ENCODE data around the gene LDHD. TPM values are rescaled to one million over a fixed set of nuclear protein-coding genes. Genes with fewer than 3 reads are reported as not detected.

LDHD gene
- total RNA-seq, 1 donor = 3.6 TPM

GRCh38 chr16:75109732-75110243 is 6.8 kb downstream of the LDHD start:
- Histone ChIP-seq H3K4me1 (ENCODE audit: insufficient read depth, low read length) (peaks cover 30% of the 10 kb centered on the region), H3K4me2 (ENCODE audit: insufficient read depth, low read length) (peak overlapping the region; percentile 26), H4K20me1 (ENCODE audit: insufficient read depth, low read length) (peaks cover 12% of the 10 kb centered on the region), H3K9me3 (ENCODE audit: low read depth, low read length) (no peaks in the 10 kb centered on the region), H3K79me2 (ENCODE audit: insufficient read depth, low read length) (no peaks in the 10 kb centered on the region), H3K27ac (ENCODE audit: low read depth, low read length) (peak overlapping the region; percentile 53), H2AFZ (ENCODE audit: low read length) (no peak overlapping the region), H3K27me3 (ENCODE audit: insufficient read depth, low read length) (no peaks in the 10 kb centered on the region), H3K36me3 (ENCODE audit: insufficient read depth, low read length) (no peaks in the 10 kb centered on the region), H3K4me3 (ENCODE audit: insufficient read depth, low read length) (no peak overlapping the region)
- TF ChIP-seq CTCF (IDR thresholded peaks at IDR 0.05; ENCODE audit: extremely low read depth, low read depth, low read length) = no peak
- peak; percentile 67 for DNase-seq (ENCODE audit: insufficient read length, low spot score, missing footprints)

DNA sequence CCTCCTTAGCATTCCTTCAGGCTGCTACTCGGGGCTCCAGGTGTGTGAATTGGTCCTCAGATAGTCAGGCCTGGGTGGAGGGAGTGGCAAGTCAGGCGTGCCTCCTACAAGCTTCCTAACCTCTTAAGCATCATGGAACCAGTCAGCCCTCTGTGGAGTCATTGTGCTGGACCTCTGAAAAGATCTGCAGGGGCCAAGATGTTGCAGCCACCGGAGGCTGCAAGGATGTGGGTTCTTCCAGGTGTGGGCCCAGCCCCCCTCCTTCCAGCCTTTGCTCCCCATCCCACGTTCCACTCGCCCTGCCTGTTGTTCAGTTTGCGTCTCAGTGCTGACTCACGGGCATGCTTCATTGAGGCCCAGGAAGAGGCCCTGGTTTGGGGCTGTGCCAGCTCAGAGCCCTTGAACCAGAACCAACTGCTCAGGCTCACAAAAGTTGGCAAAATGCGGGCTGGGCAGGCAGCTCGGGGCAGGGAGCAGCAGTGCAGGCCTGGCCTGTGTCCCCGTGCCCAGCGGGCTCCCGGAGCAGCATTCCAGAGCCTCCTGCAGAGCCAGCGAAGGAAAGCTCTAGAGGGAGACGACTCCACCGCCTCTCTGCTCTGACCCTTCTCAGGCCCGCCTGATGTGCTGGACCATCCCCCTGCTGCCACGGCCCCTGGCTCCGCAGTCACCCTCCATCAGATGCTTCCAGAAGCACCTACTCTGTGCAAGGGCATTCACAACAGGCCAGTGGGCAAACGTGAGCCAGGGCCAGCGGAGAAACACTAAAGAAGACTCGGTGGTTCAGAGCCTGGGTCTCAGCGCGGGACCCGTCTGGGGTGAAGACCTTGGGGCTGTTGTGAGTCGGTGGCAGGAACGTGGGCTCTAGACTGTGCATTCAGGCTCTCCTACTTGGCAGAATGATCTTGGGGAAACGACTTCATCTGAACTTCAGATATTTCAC is 7.5 kb downstream of the LDHD start:
- Histone ChIP-seq H3K27ac (ENCODE audit: low read depth, low read length) (peak overlapping the region; percentile 53), H4K20me1 (ENCODE audit: insufficient read depth, low read length) (peaks cover 14% of the 10 kb centered on the region), H3K9me3 (ENCODE audit: low read depth, low read length) (no peaks in the 10 kb centered on the region), H3K79me2 (ENCODE audit: insufficient read depth, low read length) (no peaks in the 10 kb centered on the region), H3K4me2 (ENCODE audit: insufficient read depth, low read length) (peak overlapping the region; percentile 26), H3K4me1 (ENCODE audit: insufficient read depth, low read length) (peaks cover 30% of the 10 kb centered on the region), H3K27me3 (ENCODE audit: insufficient read depth, low read length) (no peaks in the 10 kb centered on the region), H2AFZ (ENCODE audit: low read length) (peak overlapping the region; percentile 17), H3K4me3 (ENCODE audit: insufficient read depth, low read length) (no peak overlapping the region), H3K36me3 (ENCODE audit: insufficient read depth, low read length) (no peaks in the 10 kb centered on the region)
- no peak for TF ChIP-seq CTCF (IDR thresholded peaks at IDR 0.05; ENCODE audit: extremely low read depth, low read depth, low read length)
- DNase-seq (ENCODE audit: insufficient read length, low spot score, missing footprints) = peak; percentile 98

- peaks cover 20% of the 10 kb centered on the region for H4K20me1 ChIP-seq (ENCODE audit: insufficient read depth, low read length)
- H3K4me1 ChIP-seq (ENCODE audit: insufficient read depth, low read length) = peaks cover 30% of the 10 kb centered on the region
- no peak overlapping the region for H2AFZ ChIP-seq (ENCODE audit: low read length)
- no peak overlapping the region for H3K4me3 ChIP-seq (ENCODE audit: insufficient read depth, low read length)
- no peaks in the 10 kb centered on the region for H3K36me3 ChIP-seq (ENCODE audit: insufficient read depth, low read length)
- H3K9me3 ChIP-seq (ENCODE audit: low read depth, low read length) = no peaks in the 10 kb centered on the region
- no peak overlapping the region for H3K4me2 ChIP-seq (ENCODE audit: insufficient read depth, low read length)
- H3K27me3 ChIP-seq (ENCODE audit: insufficient read depth, low read length) = no peaks in the 10 kb centered on the region
- no peak overlapping the region for H3K27ac ChIP-seq (ENCODE audit: low read depth, low read length)
- TF ChIP-seq CTCF (IDR thresholded peaks at IDR 0.05; ENCODE audit: extremely low read depth, low read depth, low read length) = no peak
- peaks cover 2% of the 10 kb centered on the region for H3K79me2 ChIP-seq (ENCODE audit: insufficient read depth, low read length)
- DNase-seq (ENCODE audit: insufficient read length, low spot score, missing footprints) = no peak
Measured at GRCh38 chr16:75107505-75107904, 9.1 kb downstream of the LDHD start.

Measured in osteoblast (primary cell).